Measurements from ENCODE around the gene ZNF48.

ZNF48 gene

GRCh38 chr16:30407804-30408534, 12.7 kb downstream of the ZNF48 start:
- no peak for DNase-seq

GRCh38 chr16:30409125-30410060, 14.2 kb downstream of the ZNF48 start:
- DNase-seq: peak; percentile 49 to 68

- no peak for DNase-seq
Observed at GRCh38 chr16:30413112-30413806, 18.0 kb downstream of the ZNF48 start.

- DNase-seq: no peak
Observed at GRCh38 chr16:30414159-30414558, 18.9 kb downstream of the ZNF48 start.

- no peak for DNase-seq
Observed at GRCh38 chr16:30416047-30416603, 20.9 kb downstream of the ZNF48 start.

GRCh38 chr16:30416624-30417528, 21.7 kb downstream of the ZNF48 start:
- DNase-seq: no peak

GRCh38 chr16:30417529-30418349, 22.5 kb downstream of the ZNF48 start:
- peak in 1 of 2 experiments; percentile 44 for DNase-seq

- no peak for DNase-seq
Observed at GRCh38 chr16:30418350-30419181, 23.3 kb downstream of the ZNF48 start.

- DNase-seq: no peak
Observed at GRCh38 chr16:30421010-30421409, 25.8 kb downstream of the ZNF48 start.

- DNase-seq: no peak
Observed at GRCh38 chr16:30428055-30428454, 32.8 kb downstream of the ZNF48 start.

GRCh38 chr16:30429418-30429677, 34.1 kb downstream of the ZNF48 start:
- DNase-seq: no peak

- DNase-seq: peak; percentile 97
Observed at GRCh38 chr16:30429678-30430427, 34.6 kb downstream of the ZNF48 start, which contains the start of gene DCTPP1. TSS of gene DCTPP1 (minus strand) at chr16:30430030. CDS start at chr16:30429980, 50 bp downstream.

- DNase-seq: no peak
Observed at GRCh38 chr16:30430428-30430970, 35.3 kb downstream of the ZNF48 start.

- DNase-seq: no peak
Observed at GRCh38 chr16:30434852-30435251, 39.6 kb downstream of the ZNF48 start.

GRCh38 chr16:30437511-30438046, 42.4 kb downstream of the ZNF48 start:
- no peak for DNase-seq

- no peak for DNase-seq
Observed at GRCh38 chr16:30438835-30439234, 43.6 kb downstream of the ZNF48 start.

GRCh38 chr16:30439720-30440348, 44.6 kb downstream of the ZNF48 start:
- no peak for DNase-seq

GRCh38 chr16:30443631-30444030, 48.4 kb downstream of the ZNF48 start:
- no peak for DNase-seq

All from cerebellar nuclear complex (tissue), 1 donor.